Rectal smooth muscle tissue (tissue), 1 donor: Measurements from ENCODE around the gene GRM1.

ENCODE experiments used
- H3K27ac ChIP-seq: one replicate; pipeline ENCODE4 v1.7.0; 2013; ENCODE audit warnings: low read depth, low read length, inconsistent platforms
- H3K27me3 ChIP-seq: one replicate; pipeline ENCODE4 v1.7.0; 2013; ENCODE audit warnings: low read length; ENCODE audit not compliant: control insufficient read depth, insufficient read depth
- H3K36me3 ChIP-seq: one replicate; pipeline ENCODE4 v1.7.0; 2013; ENCODE audit warnings: low read length; ENCODE audit not compliant: control insufficient read depth, insufficient read depth
- H3K4me1 ChIP-seq: one replicate; pipeline ENCODE4 v1.7.0; 2013; ENCODE audit warnings: low read length; ENCODE audit not compliant: control insufficient read depth, insufficient read depth
- H3K4me3 ChIP-seq: one replicate; pipeline ENCODE4 v1.7.0; 2013; ENCODE audit warnings: low read length
- H3K9ac ChIP-seq: one replicate; pipeline ENCODE4 v1.7.0; 2013; ENCODE audit warnings: low read length

The GRM1 gene

GRCh38 chr6:146381486-146381885 is 352.6 kb downstream of the GRM1 start:
- Histone ChIP-seq H3K27me3 (no peaks in the 10 kb centered on the region), H3K36me3 (no peaks in the 10 kb centered on the region), H3K4me1 (no peaks in the 10 kb centered on the region), H3K27ac (no peak overlapping the region), H3K4me3 (no peak overlapping the region), H3K9ac (no peak overlapping the region)

GRCh38 chr6:146388736-146389364 is 360.0 kb downstream of the GRM1 start:
- Histone ChIP-seq H3K27me3 (no peaks in the 10 kb centered on the region), H3K4me3 (no peak overlapping the region), H3K36me3 (no peaks in the 10 kb centered on the region), H3K4me1 (no peaks in the 10 kb centered on the region), H3K27ac (no peak overlapping the region), H3K9ac (no peak overlapping the region)

GRCh38 chr6:146389740-146390139 is 360.9 kb downstream of the GRM1 start:
- Histone ChIP-seq H3K4me3 (no peak overlapping the region), H3K4me1 (no peaks in the 10 kb centered on the region), H3K27ac (no peak overlapping the region), H3K27me3 (no peaks in the 10 kb centered on the region), H3K9ac (no peak overlapping the region), H3K36me3 (no peaks in the 10 kb centered on the region)

- no peaks in the 10 kb centered on the region for H3K27me3 ChIP-seq
- H3K9ac ChIP-seq: no peak overlapping the region
- H3K4me3 ChIP-seq: no peak overlapping the region
- no peaks in the 10 kb centered on the region for H3K36me3 ChIP-seq
- no peaks in the 10 kb centered on the region for H3K4me1 ChIP-seq
- no peak overlapping the region for H3K27ac ChIP-seq
These were observed 368.8 kb downstream of the GRM1 start for GRCh38 chr6:146397638-146398037.

GRCh38 chr6:146402476-146402875 is 373.6 kb downstream of the GRM1 start:
- Histone ChIP-seq H3K4me3 (no peak overlapping the region), H3K36me3 (no peaks in the 10 kb centered on the region), H3K4me1 (no peaks in the 10 kb centered on the region), H3K27ac (no peak overlapping the region), H3K9ac (no peak overlapping the region), H3K27me3 (no peaks in the 10 kb centered on the region)

- H3K36me3 ChIP-seq: no peaks in the 10 kb centered on the region
- H3K9ac ChIP-seq: no peak overlapping the region
- no peak overlapping the region for H3K4me3 ChIP-seq
- no peaks in the 10 kb centered on the region for H3K4me1 ChIP-seq
- no peaks in the 10 kb centered on the region for H3K27me3 ChIP-seq
- H3K27ac ChIP-seq: no peak overlapping the region
These were observed 379.7 kb downstream of the GRM1 start for GRCh38 chr6:146408583-146408982.

- no peaks in the 10 kb centered on the region for H3K36me3 ChIP-seq
- no peaks in the 10 kb centered on the region for H3K4me1 ChIP-seq
- no peaks in the 10 kb centered on the region for H3K27me3 ChIP-seq
- H3K9ac ChIP-seq: no peak overlapping the region
- H3K4me3 ChIP-seq: no peak overlapping the region
- H3K27ac ChIP-seq: no peak overlapping the region
These were observed 382.2 kb downstream of the GRM1 start for GRCh38 chr6:146410851-146411595.

- no peak overlapping the region for H3K9ac ChIP-seq
These were observed 390.7 kb downstream of the GRM1 start for GRCh38 chr6:146419576-146419975.

GRCh38 chr6:146420255-146420654 is 391.4 kb downstream of the GRM1 start:
- no peaks in the 10 kb centered on the region for H3K36me3 ChIP-seq
- H3K9ac ChIP-seq: no peak overlapping the region
- H3K4me1 ChIP-seq: no peaks in the 10 kb centered on the region
- H3K27me3 ChIP-seq: no peaks in the 10 kb centered on the region
- no peak overlapping the region for H3K27ac ChIP-seq
- no peak overlapping the region for H3K4me3 ChIP-seq

More at GRCh38 chr6:146419576-146419975, 390.7 kb downstream of the GRM1 start:
- Histone ChIP-seq H3K27me3 (no peaks in the 10 kb centered on the region), H3K4me3 (no peak overlapping the region), H3K4me1 (no peaks in the 10 kb centered on the region), H3K36me3 (no peaks in the 10 kb centered on the region), H3K27ac (no peak overlapping the region)

GRCh38 chr6:146422789-146423375 is 394.0 kb downstream of the GRM1 start:
- Histone ChIP-seq H3K27ac (no peak overlapping the region), H3K4me3 (no peak overlapping the region), H3K4me1 (no peaks in the 10 kb centered on the region), H3K27me3 (no peaks in the 10 kb centered on the region), H3K36me3 (no peaks in the 10 kb centered on the region), H3K9ac (no peak overlapping the region)

- no peak overlapping the region for H3K9ac ChIP-seq
- no peaks in the 10 kb centered on the region for H3K4me1 ChIP-seq
- no peak overlapping the region for H3K27ac ChIP-seq
- no peak overlapping the region for H3K4me3 ChIP-seq
- no peaks in the 10 kb centered on the region for H3K36me3 ChIP-seq
- no peaks in the 10 kb centered on the region for H3K27me3 ChIP-seq
These were observed 394.6 kb downstream of the GRM1 start for GRCh38 chr6:146423452-146423851.

GRCh38 chr6:146426516-146426915 is 397.7 kb downstream of the GRM1 start:
- Histone ChIP-seq H3K27me3 (no peaks in the 10 kb centered on the region), H3K27ac (no peak overlapping the region), H3K4me3 (no peak overlapping the region), H3K9ac (no peak overlapping the region), H3K36me3 (no peaks in the 10 kb centered on the region), H3K4me1 (no peaks in the 10 kb centered on the region)
